Measurements from ENCODE around the gene KLHDC1.
"Not testable (repeated sequence)": the region's sequence is repeated elsewhere in the genome, so short reads cannot be mapped to it uniquely, and the experiment has no call there.

Gene KLHDC1

GRCh38 chr14:49781040-49781439 lies 88.1 kb downstream of the KLHDC1 start:
- not testable (repeated sequence) for DNase-seq

GRCh38 chr14:49783394-49784014 lies 90.6 kb downstream of the KLHDC1 start:
- DNase-seq, result no peak

GRCh38 chr14:49786315-49786714 lies 93.4 kb downstream of the KLHDC1 start:
- no peak for DNase-seq

GRCh38 chr14:49792618-49793017 lies 99.7 kb downstream of the KLHDC1 start:
- no peak for DNase-seq

- no peak for DNase-seq
Measured at GRCh38 chr14:49796025-49796424, 103.1 kb downstream of the KLHDC1 start.
